ENCODE data around the gene DOK6. TPM values are rescaled to one million over a fixed set of nuclear protein-coding genes. Genes with fewer than 3 reads are reported as not detected.

The DOK6 gene
- total and polyA plus RNA-seq, 2 donors (not counting 1 experiment from before 2014, with no cell fraction given): not detected

- Mint-ChIP-seq H3K27ac (no peak overlapping the region), H3K4me1 (no peaks in the 10 kb centered on the region), H3K4me3 (no peak overlapping the region), H3K9me3 (ENCODE audit: insufficient read depth) (peaks cover 6% of the 10 kb centered on the region), H3K27me3 (no peaks in the 10 kb centered on the region)
- Histone ChIP-seq H3K79me2 (ENCODE audit: control insufficient read depth, insufficient read depth, low read length) (no peaks in the 10 kb centered on the region), H4K20me1 (ENCODE audit: control insufficient read depth, insufficient read depth, low read length, poor library complexity, severe bottlenecking) (no peaks in the 10 kb centered on the region), H3K4me2 (replicated peaks; ENCODE audit: low read depth, low read length, poor library complexity, severe bottlenecking) (no peak overlapping the region), H3K9me3 (ENCODE audit: control extremely low read depth in 1 of 3, control insufficient read depth in 2 of 3, insufficient read depth in 1 of 3, low read length in 2 of 3) (peaks cover 0 to 17% (median 6%) of the 10 kb centered on the region in 3 donors), H3K27ac (ENCODE audit: low read length in 2 of 2) (no peak overlapping the region), H3K4me1 (ENCODE audit: control insufficient read depth in 2 of 2, insufficient read depth in 2 of 2, low read length in 2 of 2) (no peaks in the 10 kb centered on the region), H3K36me3 (replicated peaks in 1 of 2; ENCODE audit: control extremely low read depth in 1 of 2, control insufficient read depth in 1 of 2, extremely low read depth in 1 of 2, insufficient read depth in 2 of 2, low read length in 1 of 2) (no peaks in the 10 kb centered on the region), H3K4me3 (ENCODE audit: control extremely low read depth in 1 of 5, extremely low read depth in 1 of 5, insufficient read depth in 1 of 5, low read depth in 2 of 5, low read length in 4 of 5) (no peak overlapping the region), H3K9ac (ENCODE audit: low read length) (no peak overlapping the region), H3K27me3 (replicated peaks in 1 of 4; ENCODE audit: control extremely low read depth in 1 of 4, control insufficient read depth in 3 of 4, insufficient read depth in 4 of 4, low read length in 3 of 4) (no peaks in the 10 kb centered on the region), H2AFZ (ENCODE audit: insufficient read depth, low read depth, low read length, poor library complexity, severe bottlenecking) (no peak overlapping the region)
- DNase-seq (no peak), ATAC-seq (ENCODE audit: low read depth) (no peak)
- no peak for TF ChIP-seq EZH2 (IDR thresholded peaks at IDR 0.05; ENCODE audit: borderline replicate concordance, insufficient read depth, low read depth, low read length, poor library complexity, severe bottlenecking)
- no peak for TF ChIP-seq CTCF (IDR thresholded peaks at IDR 0.05)
- 100% methylated on average over 1 of the region's 1 CpG for WGBS (ENCODE audit: insufficient coverage)
- intact Hi-C loops (cut with micrococcal nuclease): no loop called here
- CTCF ChIA-PET: no interaction called here
- POLR2A ChIA-PET: no interaction called here
These were observed 318.3 kb downstream of the DOK6 start for GRCh38 chr18:69718912-69719547.

- Mint-ChIP-seq H3K4me3 (no peak overlapping the region), H3K27ac (no peak overlapping the region), H3K4me1 (no peaks in the 10 kb centered on the region), H3K27me3 (no peaks in the 10 kb centered on the region), H3K9me3 (ENCODE audit: insufficient read depth) (peaks cover 6% of the 10 kb centered on the region)
- no peaks in the 10 kb centered on the region for H3K4me1 ChIP-seq (ENCODE audit: control insufficient read depth in 2 of 2, insufficient read depth in 2 of 2, low read length in 2 of 2)
- no peak for ATAC-seq (ENCODE audit: low read depth)
- WGBS (ENCODE audit: insufficient coverage): no CpG with 5 or more reads among the region's 4 CpGs
- CTCF ChIA-PET: no interaction called here
- H2AFZ ChIP-seq (ENCODE audit: insufficient read depth, low read depth, low read length, poor library complexity, severe bottlenecking): no peak overlapping the region
- H3K9me3 ChIP-seq (ENCODE audit: control extremely low read depth in 1 of 3, control insufficient read depth in 2 of 3, insufficient read depth in 1 of 3, low read length in 2 of 3): peaks cover 0 to 17% (median 6%) of the 10 kb centered on the region in 3 donors
- no peaks in the 10 kb centered on the region for H3K27me3 ChIP-seq (replicated peaks in 1 of 4; ENCODE audit: control extremely low read depth in 1 of 4, control insufficient read depth in 3 of 4, insufficient read depth in 4 of 4, low read length in 3 of 4)
- H3K36me3 ChIP-seq (replicated peaks in 1 of 2; ENCODE audit: control extremely low read depth in 1 of 2, control insufficient read depth in 1 of 2, extremely low read depth in 1 of 2, insufficient read depth in 2 of 2, low read length in 1 of 2): no peaks in the 10 kb centered on the region
- intact Hi-C loops (cut with micrococcal nuclease): no loop called here
- H3K4me2 ChIP-seq (replicated peaks; ENCODE audit: low read depth, low read length, poor library complexity, severe bottlenecking): no peak overlapping the region
- H3K79me2 ChIP-seq (ENCODE audit: control insufficient read depth, insufficient read depth, low read length): no peaks in the 10 kb centered on the region
- DNase-seq: no peak
- H3K4me3 ChIP-seq (ENCODE audit: control extremely low read depth in 1 of 5, extremely low read depth in 1 of 5, insufficient read depth in 1 of 5, low read depth in 2 of 5, low read length in 4 of 5): no peak overlapping the region
- H3K27ac ChIP-seq (ENCODE audit: low read length in 2 of 2): no peak overlapping the region
- POLR2A ChIA-PET: no interaction called here
- TF ChIP-seq EZH2 (IDR thresholded peaks at IDR 0.05; ENCODE audit: borderline replicate concordance, insufficient read depth, low read depth, low read length, poor library complexity, severe bottlenecking) (no peak), CTCF (IDR thresholded peaks at IDR 0.05) (no peak)
- no peaks in the 10 kb centered on the region for H4K20me1 ChIP-seq (ENCODE audit: control insufficient read depth, insufficient read depth, low read length, poor library complexity, severe bottlenecking)
- no peak overlapping the region for H3K9ac ChIP-seq (ENCODE audit: low read length)
These were observed 319.7 kb downstream of the DOK6 start for GRCh38 chr18:69720422-69720821.

Measured in B cell (primary cell).